HG03108 (cell line): ENCODE measurements around the gene BMP6.

Source experiments
- ATAC-seq: cut with Tn5 transposase; IDR thresholded peaks from one replicate; pipeline ENCODE4 v1.9.1; 2021; ENCODE audit warnings: moderate library complexity; ENCODE audit not compliant: unreplicated experiment

The BMP6 gene

DNA sequence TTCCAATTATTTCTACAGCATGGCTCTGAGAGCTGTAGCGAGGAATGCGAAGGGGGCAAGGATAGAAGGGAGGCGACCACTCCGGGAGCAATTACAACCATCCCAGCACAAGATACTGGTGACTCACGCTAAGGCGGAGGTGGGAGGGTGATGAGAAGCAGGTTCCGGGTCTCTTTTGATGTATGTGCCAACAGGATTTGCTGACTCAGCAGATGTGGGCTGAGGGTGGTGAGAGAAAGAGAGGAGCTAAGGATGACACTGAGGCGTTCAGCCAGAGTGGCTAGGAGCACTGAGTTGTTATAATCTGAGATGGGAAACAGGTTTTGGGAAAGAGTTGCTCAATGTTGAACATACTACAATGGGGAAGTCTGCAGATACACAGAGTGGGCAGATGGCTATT lies 194.0 kb downstream of the BMP6 start:
- no peak for ATAC-seq

DNA sequence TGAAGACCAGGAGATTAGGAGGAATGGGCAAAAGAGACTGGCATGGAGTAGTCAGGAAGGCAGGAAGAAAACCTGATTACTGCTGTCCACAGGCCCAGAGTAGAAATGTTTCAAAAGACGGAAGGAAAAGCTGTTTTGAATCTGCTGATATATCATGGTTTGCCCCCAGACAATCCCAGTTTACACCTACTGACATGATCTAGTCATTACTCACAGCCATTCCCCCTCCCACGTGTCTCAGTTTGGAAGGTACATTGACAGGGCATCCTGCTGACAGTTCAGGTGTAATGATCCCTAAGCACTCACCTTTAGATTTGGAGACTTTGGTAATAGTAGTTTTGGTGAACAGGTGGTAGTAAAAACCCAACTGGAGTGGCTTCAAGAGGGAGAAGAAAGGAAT lies 194.5 kb downstream of the BMP6 start:
- ATAC-seq = no peak

DNA sequence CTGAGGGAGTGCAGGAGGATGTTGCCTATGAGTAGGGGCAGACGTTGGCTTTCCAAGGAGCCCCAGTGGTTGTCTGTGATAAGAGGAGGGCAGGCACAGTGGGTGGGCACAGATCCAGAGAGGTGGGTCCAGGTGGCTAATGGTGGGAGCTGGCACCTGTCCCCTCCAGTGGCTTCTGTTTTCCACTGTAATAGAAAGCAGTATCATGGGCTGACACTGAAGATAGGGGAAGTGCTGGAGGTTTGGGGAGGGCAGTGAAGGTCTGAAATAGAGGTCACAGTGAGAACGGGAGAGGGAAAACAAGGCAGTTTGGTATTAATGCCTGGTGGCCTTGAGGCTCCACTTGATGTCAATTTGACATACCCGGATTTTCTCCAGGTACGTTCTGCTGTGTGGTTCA lies 195.1 kb downstream of the BMP6 start:
- ATAC-seq = no peak

DNA sequence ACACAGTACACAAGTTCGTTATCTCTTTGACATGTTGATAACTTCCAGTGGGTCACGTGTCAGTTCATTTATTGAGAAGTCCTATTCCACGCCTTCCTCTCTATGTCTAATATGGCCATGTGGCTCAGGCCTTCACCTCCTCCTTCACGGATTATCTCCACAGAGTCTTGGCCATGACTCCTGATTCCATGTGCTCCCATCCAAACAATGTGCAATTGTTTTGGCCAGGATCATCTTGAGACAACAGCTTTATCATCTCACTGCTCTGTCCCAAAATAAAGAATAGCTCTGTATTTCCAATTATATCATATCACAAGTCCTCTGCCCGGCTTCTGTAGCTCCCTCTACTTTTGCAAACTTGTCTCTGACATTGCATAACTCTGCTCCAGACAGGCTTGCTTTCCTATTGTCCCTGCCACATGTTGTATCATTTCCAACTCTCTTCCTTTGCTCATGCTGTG lies 195.8 kb downstream of the BMP6 start:
- ATAC-seq = no peak

DNA sequence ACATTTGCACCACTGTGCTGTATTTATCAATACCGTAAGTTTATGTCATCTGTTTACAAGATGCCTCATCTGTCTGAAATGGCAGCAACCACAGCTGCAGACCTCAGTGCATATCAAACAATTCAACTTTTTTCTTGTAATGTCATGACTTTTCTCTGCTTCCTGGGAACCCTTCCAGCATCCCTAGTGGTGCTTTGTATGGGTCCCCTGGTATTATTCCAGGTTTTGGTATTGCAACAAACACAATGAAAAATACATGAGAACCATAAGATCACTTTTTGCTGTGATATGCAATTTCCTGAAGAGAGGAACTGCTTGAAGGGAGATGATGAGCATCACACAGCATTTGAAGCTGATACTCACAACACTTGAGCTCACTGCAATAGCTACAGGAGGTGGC lies 196.7 kb downstream of the BMP6 start:
- no peak for ATAC-seq

DNA sequence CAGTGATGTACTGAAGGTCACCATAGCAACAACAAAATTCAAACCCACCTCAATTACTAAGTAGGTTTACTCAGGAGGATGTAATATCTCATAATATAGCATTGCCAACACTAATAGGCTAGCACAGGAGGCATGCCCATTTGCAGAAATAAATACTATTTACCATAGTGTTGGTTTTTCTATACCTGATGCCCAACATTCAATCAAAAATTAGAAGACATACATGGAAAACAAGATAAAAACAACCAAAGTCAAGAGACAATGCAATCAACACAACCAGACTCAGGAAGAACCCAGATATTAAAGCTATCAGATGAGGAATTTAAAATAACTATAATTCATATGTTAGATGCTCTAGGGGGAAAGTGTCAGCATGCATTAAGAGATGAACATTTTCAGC lies 199.0 kb downstream of the BMP6 start:
- no peak for ATAC-seq
